Thyroid gland (tissue), 4 donors: ENCODE measurements around the gene COL26A1.

Experiments used
- POLR2A ChIP-seq, 2 donors: fragments of 450-650 bp; IDR thresholded peaks; one replicate each; pipeline ENCODE4 v1.6.1; 2017; ENCODE audit warnings: antibody characterized with exemption in 2 of 2, mild to moderate bottlenecking in 2 of 2, moderate library complexity in 1 of 2
- TF ChIP-seq, protein P1 (sequence below), 6 experiments: fragments of 200-600 bp in 3 of 6; fragments of 450-650 bp in 3 of 6; sonication (generic) in 3 of 6; IDR thresholded peaks; one replicate each; pipeline ENCODE4 v1.5.1; 2016 to 2019; ENCODE audit warnings: antibody characterized with exemption in 6 of 6, mild to moderate bottlenecking in 2 of 6, inconsistent platforms in 1 of 6, moderate library complexity in 1 of 6

DNA sequence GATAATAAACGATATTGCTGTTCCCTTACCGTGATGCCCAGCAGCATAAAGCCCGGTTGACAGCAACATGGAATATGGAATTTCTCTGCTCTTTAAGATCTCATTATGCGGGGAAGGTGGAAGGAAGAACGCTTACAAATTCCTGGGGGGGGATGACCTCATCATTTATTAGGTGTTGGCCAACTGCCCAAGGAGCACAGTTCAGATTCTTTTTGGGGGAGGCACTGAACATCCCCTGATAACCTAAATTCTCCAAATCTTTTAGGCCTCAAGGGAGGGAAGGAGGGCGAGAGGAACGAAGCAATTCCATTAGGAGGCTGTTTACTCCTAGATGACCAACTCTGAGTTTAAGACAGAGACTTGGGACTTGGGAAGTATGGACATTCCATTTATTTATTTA, 5.2 kb upstream of the COL26A1 start:
- TF ChIP-seq, protein P1, sequence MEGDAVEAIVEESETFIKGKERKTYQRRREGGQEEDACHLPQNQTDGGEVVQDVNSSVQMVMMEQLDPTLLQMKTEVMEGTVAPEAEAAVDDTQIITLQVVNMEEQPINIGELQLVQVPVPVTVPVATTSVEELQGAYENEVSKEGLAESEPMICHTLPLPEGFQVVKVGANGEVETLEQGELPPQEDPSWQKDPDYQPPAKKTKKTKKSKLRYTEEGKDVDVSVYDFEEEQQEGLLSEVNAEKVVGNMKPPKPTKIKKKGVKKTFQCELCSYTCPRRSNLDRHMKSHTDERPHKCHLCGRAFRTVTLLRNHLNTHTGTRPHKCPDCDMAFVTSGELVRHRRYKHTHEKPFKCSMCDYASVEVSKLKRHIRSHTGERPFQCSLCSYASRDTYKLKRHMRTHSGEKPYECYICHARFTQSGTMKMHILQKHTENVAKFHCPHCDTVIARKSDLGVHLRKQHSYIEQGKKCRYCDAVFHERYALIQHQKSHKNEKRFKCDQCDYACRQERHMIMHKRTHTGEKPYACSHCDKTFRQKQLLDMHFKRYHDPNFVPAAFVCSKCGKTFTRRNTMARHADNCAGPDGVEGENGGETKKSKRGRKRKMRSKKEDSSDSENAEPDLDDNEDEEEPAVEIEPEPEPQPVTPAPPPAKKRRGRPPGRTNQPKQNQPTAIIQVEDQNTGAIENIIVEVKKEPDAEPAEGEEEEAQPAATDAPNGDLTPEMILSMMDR (IDR thresholded peaks at IDR 0.05), result no peak
- no peak for TF ChIP-seq POLR2A (IDR thresholded peaks at IDR 0.05)
